Midbrain (tissue), 1 donor: ENCODE measurements around the gene ANAPC16.
"Not testable (repeated sequence)": the region's sequence is repeated elsewhere in the genome, so short reads cannot be mapped to it uniquely, and the experiment has no call there.

ENCODE experiments used
- DNase-seq: peaks from one replicate; lab custom pipeline; 2025; lab: John Stamatoyannopoulos, UW

The ANAPC16 gene

DNA sequence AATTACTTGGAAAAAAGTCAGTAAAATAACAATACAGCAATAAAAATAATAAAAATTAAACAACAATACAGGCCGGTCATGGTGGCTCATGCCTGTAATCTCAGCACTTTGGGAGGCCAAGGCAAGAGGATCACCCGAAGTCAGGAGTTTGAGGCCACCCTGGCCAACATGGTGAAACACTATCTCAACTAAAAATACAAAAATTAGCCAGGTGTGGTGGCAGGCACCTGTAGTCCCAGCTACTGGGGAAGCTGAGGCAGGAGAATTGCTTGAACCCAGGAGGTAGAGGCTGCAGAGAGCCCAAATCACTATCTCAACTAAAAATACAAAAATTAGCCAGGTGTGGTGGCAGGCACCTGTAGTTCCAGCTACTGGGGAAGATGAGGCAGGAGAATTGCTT is 4.0 kb upstream of the ANAPC16 start:
- not testable (repeated sequence) for DNase-seq

DNA sequence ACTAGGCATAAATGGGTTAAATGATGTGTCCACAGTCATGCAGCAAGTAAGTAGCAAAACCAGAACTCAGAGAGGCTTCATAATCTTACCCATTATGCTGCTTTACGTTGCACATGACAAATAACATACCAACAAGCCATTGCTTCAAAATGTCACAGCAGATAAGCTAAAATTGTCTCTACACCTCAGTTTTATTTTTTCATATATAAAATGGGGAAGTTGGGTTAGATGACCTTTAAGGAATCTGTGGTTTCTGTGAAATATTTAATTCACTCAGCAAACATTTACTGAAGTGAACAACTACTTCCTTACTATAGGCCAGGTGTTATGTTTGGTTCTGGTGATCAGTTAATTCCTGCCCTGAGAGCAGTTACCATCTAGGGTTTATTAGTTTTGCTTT is 2.5 kb downstream of the ANAPC16 start:
- no peak for DNase-seq

DNA sequence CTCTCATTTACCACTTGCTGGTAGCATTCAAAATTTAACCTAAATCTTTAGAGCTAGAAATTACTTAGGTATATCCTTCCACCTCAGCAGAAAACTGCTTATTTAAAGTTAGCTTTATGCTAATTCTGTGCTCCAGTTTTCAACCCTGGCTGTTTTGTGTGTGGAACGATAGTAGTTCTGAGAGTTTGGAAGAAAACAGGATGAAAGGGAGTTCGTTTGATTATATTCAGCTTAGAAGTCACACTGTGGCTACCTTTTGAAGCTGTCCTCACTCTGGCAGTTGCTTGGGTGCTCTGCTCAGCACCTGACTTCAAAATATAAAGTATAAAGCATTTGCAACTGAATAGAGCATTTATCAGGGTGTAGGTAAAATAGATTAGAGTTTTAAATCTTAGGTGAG is 2.9 kb downstream of the ANAPC16 start:
- no peak for DNase-seq

- DNase-seq = no peak
Measured at GRCh38 chr10:72219235-72219814, 3.5 kb downstream of the ANAPC16 start.

DNA sequence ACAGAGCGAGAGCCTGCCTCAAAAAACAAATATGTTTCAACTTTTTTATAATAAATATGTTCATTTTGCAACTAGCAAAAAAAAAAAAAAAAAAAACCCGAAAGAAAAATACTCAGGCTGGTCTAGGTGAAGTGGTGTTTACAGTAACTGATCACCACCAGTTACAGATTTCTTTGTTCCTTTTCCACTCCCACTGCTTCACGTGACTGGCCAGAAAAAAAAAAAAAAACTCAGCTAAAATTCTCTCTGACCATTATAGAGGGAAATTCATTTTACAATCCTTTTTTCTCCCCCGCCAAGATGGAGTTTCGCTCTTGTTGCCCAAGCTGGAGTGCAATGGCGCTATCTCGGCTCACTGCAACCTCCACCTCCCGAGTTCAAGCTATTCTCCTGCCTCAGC is 4.8 kb downstream of the ANAPC16 start:
- DNase-seq = no peak

DNA sequence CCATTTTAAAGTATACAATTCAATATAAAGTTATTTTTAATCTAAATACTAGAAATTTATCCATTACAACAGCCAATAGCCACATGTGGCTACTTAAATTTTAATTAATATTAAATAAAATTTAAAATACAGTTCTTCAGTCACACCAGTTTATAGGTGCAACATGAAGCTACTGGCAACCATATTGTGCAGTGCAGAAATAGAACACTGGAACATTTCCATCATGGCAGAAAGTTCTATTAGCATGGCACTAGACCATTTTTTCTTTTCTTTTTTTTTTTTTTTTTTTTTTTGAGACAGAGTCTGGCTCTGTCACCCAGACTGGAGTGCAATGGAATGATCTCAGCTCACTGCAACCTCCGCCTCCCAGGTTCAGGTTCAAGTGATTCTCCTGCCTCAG is 5.5 kb downstream of the ANAPC16 start:
- no peak for DNase-seq

DNA sequence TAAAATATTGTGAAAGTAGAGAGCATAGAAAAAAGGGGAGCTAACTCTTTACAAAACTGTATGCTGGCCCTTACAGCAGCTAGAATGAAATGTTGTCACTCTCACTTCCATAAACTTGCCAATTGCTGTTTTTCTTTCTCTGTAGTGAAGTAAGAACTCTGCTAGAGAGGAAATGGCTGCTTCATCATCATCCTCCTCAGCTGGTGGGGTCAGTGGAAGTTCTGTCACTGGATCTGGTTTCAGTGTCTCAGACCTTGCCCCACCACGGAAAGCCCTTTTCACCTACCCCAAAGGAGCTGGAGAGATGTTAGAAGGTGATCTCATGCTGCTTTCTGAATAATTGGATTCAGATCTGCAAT is 7.9 kb downstream of the ANAPC16 start:
- no peak for DNase-seq

- not testable (repeated sequence) for DNase-seq
Measured at GRCh38 chr10:72224191-72224590, 8.4 kb downstream of the ANAPC16 start.

DNA sequence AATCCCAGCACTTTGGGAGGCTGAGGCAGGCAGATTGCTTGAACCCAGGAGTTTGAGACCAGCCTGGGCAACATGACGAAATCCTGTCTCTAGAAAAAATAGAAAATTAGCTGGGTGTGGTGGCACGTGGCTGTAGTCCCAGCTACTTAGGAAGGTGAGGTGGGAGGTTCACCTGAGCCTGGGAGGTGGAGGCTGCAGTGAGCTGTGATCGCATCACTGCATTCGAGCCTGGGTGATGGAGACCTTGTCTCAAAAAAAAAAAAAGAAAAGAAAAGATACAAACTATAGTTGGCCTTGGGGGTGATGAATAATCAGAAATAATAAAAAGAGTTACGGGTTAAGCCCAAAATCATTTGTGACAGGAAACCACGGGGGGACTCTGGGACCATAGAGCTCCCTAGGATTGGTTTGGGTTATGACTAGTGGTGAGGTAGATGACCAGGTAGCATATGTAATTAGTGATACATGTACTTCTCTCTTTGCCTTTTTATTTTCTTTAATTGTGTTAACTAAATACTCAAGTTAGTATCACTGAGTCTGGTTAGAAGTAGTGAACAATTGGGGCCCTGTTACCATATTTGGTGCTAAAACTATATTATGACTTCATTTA is 10.7 kb downstream of the ANAPC16 start:
- DNase-seq = no peak

- no peak for DNase-seq
Measured at GRCh38 chr10:72227826-72228225, 12.0 kb downstream of the ANAPC16 start.

- no peak for DNase-seq
Measured at GRCh38 chr10:72228318-72228751, 12.5 kb downstream of the ANAPC16 start.

DNA sequence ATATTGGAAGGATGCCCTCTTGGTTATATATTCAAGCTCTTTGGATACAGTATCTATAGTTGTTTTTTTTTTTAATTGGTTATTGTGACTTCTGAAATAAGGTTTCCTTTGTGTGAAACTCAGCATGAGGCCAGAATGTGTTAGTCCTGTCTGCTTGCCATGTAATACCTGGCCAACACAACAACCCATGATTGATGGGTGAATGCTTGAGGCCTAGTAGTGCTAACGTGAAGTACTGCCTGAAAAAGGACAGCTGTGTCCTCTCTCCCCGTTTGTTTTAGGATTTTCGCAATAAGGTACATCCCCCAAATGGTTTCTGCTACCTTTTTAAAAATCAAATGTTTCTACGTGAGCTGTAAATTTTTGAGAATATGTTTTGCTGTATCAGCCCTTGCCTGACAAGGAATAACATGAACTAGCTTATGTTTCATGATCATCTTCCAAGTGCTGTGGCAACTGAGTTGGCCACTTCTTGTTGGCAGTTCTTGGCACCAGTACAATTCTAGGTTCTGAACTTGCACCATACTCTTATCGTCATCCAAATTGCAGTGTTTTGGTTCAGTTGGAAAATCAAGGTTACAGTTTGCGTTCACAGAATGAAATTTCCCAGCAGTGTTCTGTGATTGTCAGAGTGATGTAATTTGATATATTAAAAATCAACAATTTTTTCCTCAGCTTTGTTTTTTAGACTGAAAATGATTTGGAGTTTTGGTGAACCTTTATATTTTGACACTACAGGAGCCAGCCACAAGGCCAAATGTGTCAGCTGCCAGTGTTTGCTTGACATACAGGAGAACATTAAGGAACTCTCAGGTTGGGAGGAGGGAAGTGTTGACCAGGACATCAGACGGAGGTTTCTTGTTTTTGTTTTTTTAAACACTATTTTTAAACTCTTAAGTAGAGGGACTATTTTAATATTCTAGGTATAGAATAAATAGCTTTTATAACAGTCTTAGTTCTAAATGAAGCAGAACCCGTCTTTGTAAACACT is 13.7 kb downstream of the ANAPC16 start:
- DNase-seq = no peak

GRCh38 chr10:72233621-72234020 is 17.8 kb downstream of the ANAPC16 start:
- no peak for DNase-seq

DNA sequence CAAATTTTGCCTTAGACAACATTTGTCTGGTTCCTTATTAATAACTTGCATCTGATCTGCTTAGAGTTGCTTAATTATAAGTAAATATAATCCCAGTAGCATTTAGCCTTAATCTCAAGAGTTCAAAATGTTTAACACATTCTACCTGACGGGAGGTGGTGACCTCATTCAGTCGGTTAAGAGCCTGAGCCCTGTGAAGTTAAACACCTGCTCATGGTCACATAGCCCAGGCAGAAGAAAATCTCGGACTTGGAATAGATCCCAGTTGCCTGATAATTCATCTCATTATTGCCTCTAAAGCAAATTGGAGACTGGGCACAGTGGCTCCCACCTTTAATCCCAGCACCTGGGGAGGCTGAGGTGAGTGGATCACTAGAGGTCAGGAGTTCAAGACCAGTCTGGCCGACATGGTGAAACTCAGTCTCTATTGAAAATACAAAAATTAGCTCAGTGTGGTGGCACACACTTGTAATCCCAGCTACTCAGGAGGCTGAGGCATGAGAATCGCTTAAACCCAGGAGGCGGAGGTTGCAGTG is 18.8 kb downstream of the ANAPC16 start:
- no peak for DNase-seq

GRCh38 chr10:72235544-72236279 is 19.9 kb downstream of the ANAPC16 start:
- no peak for DNase-seq

DNA sequence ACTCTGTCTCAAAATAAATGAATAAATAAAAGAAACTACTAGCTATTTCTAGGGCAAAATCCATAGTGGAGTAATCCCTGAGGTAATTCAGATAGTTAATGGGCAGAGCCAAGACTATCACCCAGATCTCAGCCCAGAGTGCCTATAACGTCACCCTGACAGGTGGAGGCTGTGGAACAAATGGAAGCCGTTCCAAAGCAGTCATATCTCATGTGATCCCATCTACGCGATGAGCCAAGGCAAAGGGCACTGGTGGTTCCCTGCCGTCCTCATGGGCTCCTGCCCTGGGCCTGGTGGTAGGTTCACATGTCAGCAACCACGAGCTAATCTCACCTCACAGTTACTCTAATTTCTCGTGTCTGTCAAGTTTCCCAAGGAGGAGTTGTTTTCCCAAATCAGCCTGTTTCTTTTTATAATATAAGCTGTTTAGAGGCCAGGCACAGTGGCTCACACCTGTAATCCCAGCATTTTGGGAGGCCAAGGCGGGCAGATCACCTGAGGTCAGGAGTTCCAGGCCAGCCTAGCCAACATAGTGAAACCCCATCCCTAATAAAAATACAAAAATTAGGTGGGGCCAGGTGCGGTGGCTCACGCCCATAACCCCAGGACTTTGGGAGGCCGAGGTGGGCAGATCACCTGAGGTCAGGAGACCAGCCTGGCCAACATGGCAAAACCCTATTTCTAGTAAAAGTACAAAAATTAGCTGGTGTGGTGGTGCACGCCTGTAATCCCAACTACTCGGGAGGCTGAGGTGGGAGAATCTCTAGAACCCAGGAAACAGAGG is 22.8 kb downstream of the ANAPC16 start:
- DNase-seq = no peak

DNA sequence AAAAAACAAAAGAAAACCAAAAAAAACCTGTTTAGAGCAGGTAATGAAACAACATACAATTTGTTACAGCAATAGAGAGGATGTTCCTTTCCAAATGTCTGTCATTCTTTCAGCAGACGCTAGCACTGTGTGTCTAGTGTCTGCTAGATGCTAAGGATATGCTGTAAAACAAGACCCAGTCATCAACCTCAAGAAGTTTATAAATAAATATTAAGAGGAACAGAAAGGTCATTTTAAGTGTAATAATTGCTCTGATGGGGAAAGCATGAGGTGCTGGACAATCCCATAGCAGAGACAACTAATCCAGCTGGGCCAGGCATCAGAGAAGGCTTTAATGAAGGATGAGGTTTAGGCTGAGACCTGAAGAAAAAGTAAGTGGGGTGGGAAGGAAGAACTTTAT is 23.6 kb downstream of the ANAPC16 start:
- no peak for DNase-seq

DNA sequence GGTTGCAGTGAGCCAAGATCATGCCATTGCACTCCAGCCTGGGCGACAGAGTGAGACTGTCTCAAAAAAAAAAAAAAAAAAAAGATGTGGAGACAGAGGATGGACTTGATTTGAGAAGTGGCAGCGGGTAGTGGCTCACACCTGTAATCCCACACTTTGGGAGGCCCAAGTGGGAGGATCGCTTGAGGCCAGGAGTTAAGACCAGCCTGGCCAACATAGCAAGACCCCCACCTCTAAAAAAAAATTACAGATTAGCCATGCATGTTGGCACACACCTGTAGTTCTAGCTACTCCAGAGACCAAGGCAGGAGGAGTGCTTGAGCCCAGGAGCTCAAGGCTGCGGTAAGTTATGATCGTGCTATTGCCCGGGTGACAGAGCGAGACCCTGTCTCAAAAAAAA is 24.6 kb downstream of the ANAPC16 start:
- DNase-seq = no peak

DNA sequence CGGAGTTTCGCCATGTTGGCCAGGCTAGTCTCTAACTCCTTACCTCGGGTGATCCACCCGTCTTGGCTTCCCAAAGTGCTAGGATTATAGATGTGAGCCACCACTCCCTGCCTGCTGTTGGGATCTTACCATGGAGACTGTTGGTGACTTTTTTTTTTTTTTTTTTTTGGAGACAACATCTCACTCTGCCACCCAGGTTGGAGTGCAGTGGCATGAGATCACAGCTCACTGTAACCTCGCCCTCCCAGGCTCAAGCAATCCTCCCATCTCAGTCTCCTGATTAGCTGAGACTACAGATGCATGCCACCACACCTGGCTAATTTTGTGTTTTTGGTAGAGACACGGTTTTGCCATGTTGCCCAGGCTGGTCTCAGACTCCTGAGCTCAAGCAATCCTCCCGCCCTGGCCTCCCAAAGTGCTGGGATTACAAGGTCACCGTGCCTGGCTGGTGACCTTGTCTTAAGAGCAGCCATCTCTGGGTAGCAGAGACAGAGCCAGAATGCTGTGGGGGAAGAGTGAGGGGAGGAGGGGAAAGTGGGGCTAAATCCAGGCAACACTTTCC is 26.0 kb downstream of the ANAPC16 start:
- no peak for DNase-seq

DNA sequence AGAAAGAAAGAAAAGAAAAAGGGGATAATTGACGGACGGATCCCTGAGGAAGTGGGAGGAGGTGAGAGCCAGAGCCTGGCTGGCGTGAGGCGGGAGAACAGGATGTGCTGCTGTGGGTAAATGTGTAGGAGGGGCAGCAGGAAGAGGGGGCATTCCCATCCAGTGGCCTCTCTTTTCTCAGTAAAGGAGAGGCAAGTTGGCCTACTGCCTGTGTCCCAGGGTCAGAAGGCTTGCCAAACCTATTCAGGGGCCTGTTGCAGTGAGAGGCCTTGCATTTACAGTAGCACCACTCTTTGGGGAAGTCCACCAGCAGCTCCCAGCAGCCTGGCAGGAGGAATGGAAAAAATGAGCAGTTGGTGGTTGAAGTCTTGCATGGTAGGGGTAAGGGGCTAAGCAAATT is 26.9 kb downstream of the ANAPC16 start:
- DNase-seq = peak; percentile 48
